ENCODE data around the gene NFIL3.

The NFIL3 gene

DNA sequence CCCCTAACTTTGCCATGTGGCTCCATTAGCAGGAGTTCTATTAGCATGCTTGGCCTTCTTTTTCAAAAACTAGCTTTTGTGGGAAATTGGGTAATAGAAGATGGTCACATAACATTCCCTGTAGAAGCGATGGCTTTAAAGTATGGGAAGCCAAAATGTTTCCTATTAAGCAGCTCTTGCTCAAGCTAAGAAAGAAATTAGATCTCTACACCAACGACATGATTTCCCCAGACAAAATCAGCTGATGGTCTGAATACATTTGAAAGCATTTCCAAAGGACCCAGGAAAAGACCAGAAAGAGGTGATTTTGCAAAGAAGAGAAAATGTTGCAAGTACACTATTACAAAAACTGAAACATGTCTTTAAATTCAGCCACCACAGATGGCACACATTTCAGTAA lies 4.8 kb upstream of the NFIL3 start:
- TF ChIP-seq CEBPB (IDR thresholded peaks at IDR 0.05), result no peak
- no peak for TF ChIP-seq TCF12 (IDR thresholded peaks at IDR 0.05; ENCODE audit: low read depth)
- TF ChIP-seq EGR1 (IDR thresholded peaks at IDR 0.05), result no peak
- no peak for TF ChIP-seq YY1 (IDR thresholded peaks at IDR 0.05; ENCODE audit: low read depth)
- no peak for TF ChIP-seq FOXM1 (IDR thresholded peaks at IDR 0.05; ENCODE audit: borderline replicate concordance, low read depth)
- TF ChIP-seq, protein P1, sequence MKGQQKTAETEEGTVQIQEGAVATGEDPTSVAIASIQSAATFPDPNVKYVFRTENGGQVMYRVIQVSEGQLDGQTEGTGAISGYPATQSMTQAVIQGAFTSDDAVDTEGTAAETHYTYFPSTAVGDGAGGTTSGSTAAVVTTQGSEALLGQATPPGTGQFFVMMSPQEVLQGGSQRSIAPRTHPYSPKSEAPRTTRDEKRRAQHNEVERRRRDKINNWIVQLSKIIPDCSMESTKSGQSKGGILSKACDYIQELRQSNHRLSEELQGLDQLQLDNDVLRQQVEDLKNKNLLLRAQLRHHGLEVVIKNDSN (IDR thresholded peaks at IDR 0.05), result no peak
- no peak for TF ChIP-seq RAD21 (IDR thresholded peaks at IDR 0.05; ENCODE audit: low read depth)
- TF ChIP-seq TAF1 (IDR thresholded peaks at IDR 0.05; ENCODE audit: low read depth), result no peak
- TF ChIP-seq NFIC (IDR thresholded peaks at IDR 0.05), result no peak
- TF ChIP-seq CREB1 (IDR thresholded peaks at IDR 0.05; ENCODE audit: low read depth), result no peak

DNA sequence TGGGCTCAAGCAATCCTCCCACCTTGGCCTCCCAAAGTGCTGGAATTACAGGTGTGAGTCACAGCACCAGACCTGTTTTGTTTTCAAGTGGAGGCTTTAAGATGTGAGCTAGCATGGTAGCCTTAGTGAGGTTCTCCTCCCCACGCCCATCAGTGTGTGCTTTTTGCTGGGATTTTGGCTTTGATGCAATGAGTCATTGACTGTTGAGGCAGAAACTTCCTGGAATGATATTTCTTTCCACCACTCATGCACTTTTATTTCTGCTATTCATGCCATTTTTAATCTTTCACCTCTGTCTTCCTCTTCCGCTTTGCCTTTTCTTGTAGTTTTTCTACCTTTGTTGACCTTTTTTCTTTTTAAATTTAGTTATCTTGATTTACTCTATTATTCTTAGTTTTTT lies 4.2 kb upstream of the NFIL3 start:
- TF ChIP-seq RAD21 (IDR thresholded peaks at IDR 0.05; ENCODE audit: low read depth) (no peak), EGR1 (IDR thresholded peaks at IDR 0.05) (no peak), TCF12 (IDR thresholded peaks at IDR 0.05; ENCODE audit: low read depth) (no peak), YY1 (IDR thresholded peaks at IDR 0.05; ENCODE audit: low read depth) (no peak), TEAD4 (IDR thresholded peaks at IDR 0.05) (no peak)

DNA sequence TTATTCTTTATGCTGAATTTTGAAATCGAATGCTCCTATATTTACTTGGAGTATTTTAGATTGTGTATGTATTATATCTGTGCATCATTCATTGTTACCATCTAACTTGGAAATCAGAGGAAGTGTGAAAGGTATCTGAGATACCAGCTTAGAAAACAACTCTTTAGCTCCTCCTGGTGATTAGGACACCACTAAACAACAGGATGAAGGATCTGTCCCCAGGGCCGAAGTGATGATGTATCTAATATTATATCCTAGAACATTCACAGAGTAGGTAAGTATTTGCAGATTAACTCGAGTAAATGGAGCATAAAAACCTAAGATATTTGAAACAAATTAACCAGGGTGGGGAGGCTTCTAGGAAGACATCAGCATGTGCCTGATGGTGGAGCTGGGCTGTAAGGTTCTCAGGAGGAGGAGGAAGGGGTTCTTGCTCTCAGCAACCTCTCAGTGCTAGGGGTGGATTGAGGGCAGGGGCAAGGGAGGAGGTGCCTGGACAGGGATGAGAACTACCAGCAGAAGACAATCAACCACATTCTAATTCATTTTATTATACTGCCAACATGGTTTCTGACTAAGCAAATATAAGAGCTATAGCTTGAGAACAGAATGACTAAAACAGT lies 2.6 kb upstream of the NFIL3 start:
- TF ChIP-seq RAD21 (IDR thresholded peaks at IDR 0.05; ENCODE audit: low read depth), result peak; percentile 65
- TF ChIP-seq CEBPB (IDR thresholded peaks at IDR 0.05), result no peak

DNA sequence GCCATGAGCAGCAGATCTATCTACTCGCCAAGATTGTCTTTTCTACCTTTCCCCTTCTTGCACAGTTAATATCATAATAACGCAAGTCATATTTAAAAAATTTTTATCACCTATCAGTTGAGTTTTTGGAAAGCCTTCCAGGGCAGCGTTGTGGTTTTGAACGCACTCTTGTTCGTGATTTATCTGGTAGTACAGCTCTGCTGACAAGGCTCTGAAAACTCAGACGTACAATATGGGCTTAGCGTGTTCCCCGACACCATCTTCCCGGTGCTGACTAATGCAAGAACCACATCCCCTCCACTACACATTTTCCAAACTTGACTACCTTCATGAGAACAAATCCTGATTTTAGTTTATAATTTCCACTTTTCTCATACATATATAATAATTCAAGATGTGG lies 1.6 kb upstream of the NFIL3 start:
- TF ChIP-seq YY1 (IDR thresholded peaks at IDR 0.05; ENCODE audit: low read depth), result no peak
- TF ChIP-seq CREB1 (IDR thresholded peaks at IDR 0.05; ENCODE audit: low read depth), result no peak
- no peak for TF ChIP-seq ZBTB7A (IDR thresholded peaks at IDR 0.05; ENCODE audit: low read depth)
- TF ChIP-seq RAD21 (IDR thresholded peaks at IDR 0.05; ENCODE audit: low read depth), result no peak
- TF ChIP-seq NFIC (IDR thresholded peaks at IDR 0.05), result no peak
- no peak for TF ChIP-seq TEAD4 (IDR thresholded peaks at IDR 0.05)
- TF ChIP-seq, protein P2, sequence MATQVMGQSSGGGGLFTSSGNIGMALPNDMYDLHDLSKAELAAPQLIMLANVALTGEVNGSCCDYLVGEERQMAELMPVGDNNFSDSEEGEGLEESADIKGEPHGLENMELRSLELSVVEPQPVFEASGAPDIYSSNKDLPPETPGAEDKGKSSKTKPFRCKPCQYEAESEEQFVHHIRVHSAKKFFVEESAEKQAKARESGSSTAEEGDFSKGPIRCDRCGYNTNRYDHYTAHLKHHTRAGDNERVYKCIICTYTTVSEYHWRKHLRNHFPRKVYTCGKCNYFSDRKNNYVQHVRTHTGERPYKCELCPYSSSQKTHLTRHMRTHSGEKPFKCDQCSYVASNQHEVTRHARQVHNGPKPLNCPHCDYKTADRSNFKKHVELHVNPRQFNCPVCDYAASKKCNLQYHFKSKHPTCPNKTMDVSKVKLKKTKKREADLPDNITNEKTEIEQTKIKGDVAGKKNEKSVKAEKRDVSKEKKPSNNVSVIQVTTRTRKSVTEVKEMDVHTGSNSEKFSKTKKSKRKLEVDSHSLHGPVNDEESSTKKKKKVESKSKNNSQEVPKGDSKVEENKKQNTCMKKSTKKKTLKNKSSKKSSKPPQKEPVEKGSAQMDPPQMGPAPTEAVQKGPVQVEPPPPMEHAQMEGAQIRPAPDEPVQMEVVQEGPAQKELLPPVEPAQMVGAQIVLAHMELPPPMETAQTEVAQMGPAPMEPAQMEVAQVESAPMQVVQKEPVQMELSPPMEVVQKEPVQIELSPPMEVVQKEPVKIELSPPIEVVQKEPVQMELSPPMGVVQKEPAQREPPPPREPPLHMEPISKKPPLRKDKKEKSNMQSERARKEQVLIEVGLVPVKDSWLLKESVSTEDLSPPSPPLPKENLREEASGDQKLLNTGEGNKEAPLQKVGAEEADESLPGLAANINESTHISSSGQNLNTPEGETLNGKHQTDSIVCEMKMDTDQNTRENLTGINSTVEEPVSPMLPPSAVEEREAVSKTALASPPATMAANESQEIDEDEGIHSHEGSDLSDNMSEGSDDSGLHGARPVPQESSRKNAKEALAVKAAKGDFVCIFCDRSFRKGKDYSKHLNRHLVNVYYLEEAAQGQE (IDR thresholded peaks at IDR 0.05; ENCODE audit: low read depth), result no peak
- no peak for TF ChIP-seq TCF12 (IDR thresholded peaks at IDR 0.05; ENCODE audit: low read depth)
- TF ChIP-seq FOXM1 (IDR thresholded peaks at IDR 0.05; ENCODE audit: borderline replicate concordance, low read depth), result no peak
- no peak for TF ChIP-seq EGR1 (IDR thresholded peaks at IDR 0.05)
- TF ChIP-seq, protein P3, sequence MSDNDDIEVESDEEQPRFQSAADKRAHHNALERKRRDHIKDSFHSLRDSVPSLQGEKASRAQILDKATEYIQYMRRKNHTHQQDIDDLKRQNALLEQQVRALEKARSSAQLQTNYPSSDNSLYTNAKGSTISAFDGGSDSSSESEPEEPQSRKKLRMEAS (IDR thresholded peaks at IDR 0.05), result no peak

DNA sequence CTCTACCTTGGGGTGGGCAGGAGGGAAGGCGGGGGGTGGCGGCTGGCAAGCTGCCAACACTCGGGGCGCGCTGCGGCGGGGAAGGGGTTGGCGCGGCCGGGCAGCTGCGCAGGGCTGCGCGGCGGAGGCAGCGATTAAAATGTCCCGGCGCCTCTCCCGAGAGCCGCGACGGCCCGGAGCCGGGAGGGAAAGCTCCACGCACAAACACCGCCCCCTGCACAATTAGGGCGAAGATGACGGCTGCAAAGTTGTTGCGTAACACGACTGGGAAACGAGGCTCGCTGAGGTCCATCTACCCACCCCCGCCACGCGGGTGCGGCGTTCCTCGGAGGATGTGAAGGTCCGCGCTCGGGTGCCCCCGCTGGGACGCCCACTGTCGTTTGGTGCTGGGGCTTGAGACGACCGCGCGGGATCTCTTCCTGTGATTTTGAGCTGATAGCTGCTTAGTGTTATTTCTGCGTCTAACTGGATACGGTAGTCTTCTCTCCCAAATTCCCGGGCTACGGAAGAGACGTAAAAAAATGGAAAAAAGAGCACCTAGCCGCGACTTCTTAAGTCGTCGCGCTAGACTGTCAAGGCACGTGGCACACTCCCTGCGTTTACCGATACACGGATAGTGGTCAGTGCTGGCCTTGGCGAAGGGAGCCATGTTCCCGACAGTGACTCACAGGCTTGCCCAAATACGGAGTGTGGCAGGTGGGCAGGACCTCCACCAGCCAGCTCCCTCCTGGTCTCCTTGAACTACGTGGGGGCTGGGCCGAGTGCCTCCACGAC lies 958 bp upstream of the NFIL3 start:
- TF ChIP-seq, protein P3 (IDR thresholded peaks at IDR 0.05), result peak; percentile 81
- TF ChIP-seq ZBTB7A (IDR thresholded peaks at IDR 0.05; ENCODE audit: low read depth) (no peak), YY1 (IDR thresholded peaks at IDR 0.05; ENCODE audit: low read depth) (0 out of 2 replicates have a peak, but pooled peaks have one; percentile 18), CEBPB (IDR thresholded peaks at IDR 0.05) (peak; percentile 96), NFIC (IDR thresholded peaks at IDR 0.05) (peak; percentile 91), TAF1 (IDR thresholded peaks at IDR 0.05; ENCODE audit: low read depth) (no peak), CREB1 (IDR thresholded peaks at IDR 0.05; ENCODE audit: low read depth) (peak; percentile 13; the same call in 1 of the 2 replicates), RAD21 (IDR thresholded peaks at IDR 0.05; ENCODE audit: low read depth) (no peak), FOXM1 (IDR thresholded peaks at IDR 0.05; ENCODE audit: borderline replicate concordance, low read depth) (no peak)
- TF ChIP-seq, protein P1 (IDR thresholded peaks at IDR 0.05), result no peak

DNA sequence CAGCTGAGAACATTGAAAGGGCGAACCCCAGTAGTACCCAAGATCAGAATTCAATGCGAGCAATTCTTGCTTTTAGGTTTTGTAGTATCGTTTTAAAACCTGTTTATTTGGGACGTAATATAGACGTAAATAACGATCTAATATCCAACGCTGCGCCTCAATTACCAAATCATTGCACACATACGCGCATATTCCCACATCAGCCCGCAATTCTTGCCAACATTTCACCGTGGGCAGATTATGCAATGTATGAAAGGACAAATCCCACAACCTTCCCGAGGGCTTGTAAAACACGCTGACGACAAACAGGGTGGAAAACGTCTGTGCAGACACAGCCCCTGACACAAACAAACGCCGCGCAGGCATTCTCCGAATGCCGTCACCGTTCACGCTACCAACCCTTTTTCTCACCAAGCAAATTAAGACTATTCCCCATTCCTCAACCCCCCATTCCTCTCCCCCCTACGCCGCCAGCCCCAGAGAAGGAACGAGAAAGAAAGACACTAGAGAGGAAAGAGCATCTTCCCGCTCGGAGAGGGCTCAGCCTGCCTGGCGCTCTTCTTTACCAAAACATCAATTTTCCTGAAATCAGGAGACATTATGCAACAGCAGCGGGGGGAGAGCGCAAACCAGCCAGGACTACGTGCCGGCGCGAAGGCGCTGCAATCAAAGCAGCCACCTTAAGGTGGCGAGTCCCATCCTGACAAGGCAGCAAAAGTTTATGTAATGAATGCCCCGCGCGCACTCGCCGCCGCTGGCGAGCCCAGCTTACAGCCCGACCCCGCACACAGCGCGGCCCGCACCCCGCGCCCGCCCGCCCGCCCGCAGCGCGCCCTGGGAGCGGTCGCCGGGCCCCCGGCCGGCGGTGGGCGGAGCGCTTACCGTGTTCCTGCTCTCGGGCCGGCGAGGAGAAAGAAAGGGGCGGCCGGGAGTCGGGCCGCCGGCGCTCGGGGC lies 597 bp downstream of the NFIL3 start:
- TF ChIP-seq YY1 (IDR thresholded peaks at IDR 0.05; ENCODE audit: low read depth) (peak; percentile 18; the same call in 1 of the 2 replicates), FOXM1 (IDR thresholded peaks at IDR 0.05; ENCODE audit: borderline replicate concordance, low read depth) (no peak), CEBPB (IDR thresholded peaks at IDR 0.05) (peak; percentile 89), EP300 (IDR thresholded peaks at IDR 0.05; ENCODE audit: borderline replicate concordance) (no peak), NFIC (IDR thresholded peaks at IDR 0.05) (no peak), TAF1 (IDR thresholded peaks at IDR 0.05; ENCODE audit: low read depth) (peak; percentile 16; the same call in 1 of the 2 replicates), RAD21 (IDR thresholded peaks at IDR 0.05; ENCODE audit: low read depth) (no peak), CREB1 (IDR thresholded peaks at IDR 0.05; ENCODE audit: low read depth) (no peak)
- TF ChIP-seq, protein P1 (IDR thresholded peaks at IDR 0.05), result no peak
- TF ChIP-seq, protein P3 (IDR thresholded peaks at IDR 0.05), result peak; percentile 18

Data from Ishikawa (cell line).